GM19438 (cell line): Measurements from ENCODE around the gene MAGED1.
"Not testable (repeated sequence)": the region's sequence is repeated elsewhere in the genome, so short reads cannot be mapped to it uniquely, and the experiment has no call there.

Experiments
- ATAC-seq: cut with Tn5 transposase; IDR thresholded peaks from one replicate; pipeline ENCODE4 v1.9.1; 2021; ENCODE audit warnings: low read depth; ENCODE audit not compliant: unreplicated experiment

The MAGED1 gene

GRCh38 chrX:51894697-51895336 lies 1.4 kb downstream of the MAGED1 start:
- peak; percentile 53 for ATAC-seq

DNA sequence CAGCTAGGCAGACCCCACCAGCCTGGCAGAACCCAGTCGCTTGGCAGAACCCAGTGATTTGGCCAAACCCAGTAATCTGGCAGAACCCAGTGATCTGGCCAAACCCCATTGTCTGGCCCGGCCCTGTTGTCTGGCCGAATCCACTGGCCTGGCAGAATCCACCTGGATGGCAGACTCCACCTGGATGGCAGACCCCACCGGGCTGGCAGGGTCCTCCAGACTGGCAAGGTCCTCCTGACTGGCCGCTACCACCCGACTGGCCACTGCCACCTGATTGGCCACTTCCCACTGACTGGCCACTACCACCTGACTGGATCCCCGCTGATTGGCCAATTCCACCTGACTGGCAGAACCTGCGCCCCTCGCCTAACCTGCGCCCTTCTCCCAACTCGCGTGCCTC lies 3.2 kb downstream of the MAGED1 start:
- ATAC-seq, result no peak

DNA sequence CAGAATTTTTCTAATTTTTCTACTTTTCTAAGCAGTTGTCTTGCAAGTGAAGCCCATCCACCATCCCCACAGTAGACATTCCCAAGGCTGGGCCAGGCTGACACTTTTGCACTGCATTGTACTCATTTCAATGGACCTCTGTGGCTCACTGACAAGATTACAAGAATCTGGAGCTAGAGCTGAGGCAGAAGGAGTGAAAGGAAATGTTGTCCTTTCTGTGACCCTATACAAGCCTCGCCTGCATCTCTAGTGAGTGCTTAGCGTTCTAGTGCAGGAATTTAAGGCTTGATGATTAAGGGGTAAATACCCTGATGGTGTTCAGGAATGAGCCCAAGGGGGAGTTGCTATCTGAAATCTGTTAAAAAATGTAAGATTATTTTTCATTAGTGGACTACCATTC lies 6.3 kb downstream of the MAGED1 start:
- no peak for ATAC-seq

GRCh38 chrX:51902510-51903050 lies 9.2 kb downstream of the MAGED1 start:
- no peak for ATAC-seq

DNA sequence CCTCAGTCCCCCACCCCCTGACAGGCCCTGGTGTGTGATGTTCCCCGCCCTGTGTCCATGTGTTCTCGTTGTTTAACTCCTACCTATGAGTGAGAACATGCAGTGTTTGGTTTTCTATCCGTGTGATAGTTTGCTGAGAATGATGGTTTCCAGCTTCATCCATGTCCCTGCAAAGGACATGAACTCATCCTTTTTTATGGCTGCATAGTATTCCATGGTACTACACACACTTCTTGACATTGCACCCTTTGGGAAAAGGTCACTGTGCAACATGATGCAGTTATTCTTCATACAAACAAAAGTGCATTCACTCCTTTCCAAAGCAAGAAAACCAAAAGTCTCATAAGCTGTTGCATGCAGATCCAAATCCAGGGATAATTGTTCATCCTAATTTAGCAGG lies 11.7 kb downstream of the MAGED1 start:
- not testable (repeated sequence) for ATAC-seq

- no peak for ATAC-seq
Observed at GRCh38 chrX:51905711-51906110, 12.3 kb downstream of the MAGED1 start.

DNA sequence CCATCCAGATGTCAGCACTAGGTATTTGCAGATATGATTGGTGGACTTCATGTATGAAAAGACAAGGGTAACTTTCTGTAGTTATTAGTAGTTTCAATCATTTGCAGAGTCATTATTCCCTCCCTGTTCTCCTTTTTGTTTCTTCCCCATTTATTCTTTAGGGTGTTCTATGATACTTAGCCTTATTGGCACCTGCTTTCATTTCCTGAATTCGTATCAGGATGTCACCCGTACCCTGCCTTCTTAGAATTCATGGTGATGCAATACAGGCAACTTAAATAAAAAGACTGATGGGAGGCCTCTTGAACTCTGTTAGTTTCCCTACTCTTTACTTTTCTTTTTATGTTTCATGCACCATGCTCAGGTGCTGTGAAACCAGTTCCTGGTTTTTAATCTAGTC lies 24.2 kb downstream of the MAGED1 start:
- ATAC-seq, result no peak

DNA sequence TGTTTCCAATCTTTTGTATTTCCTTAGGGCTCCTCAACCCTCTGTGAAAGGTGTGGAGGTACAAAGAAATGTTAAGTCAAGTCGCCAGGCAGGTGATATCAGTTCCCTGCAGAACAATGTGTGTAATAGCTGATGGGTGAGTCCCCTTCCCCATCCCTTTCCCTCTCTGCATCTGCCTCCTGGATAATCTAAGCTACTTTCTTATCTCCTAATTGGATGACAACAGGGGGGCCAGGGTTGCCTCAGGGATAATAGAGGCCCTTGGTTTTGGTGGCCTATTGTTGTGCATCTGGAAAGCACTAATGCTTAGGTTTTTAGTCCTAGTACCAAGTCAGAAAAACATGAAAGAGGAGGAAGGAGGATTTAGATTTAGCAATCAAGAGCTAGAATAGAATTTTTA lies 29.1 kb downstream of the MAGED1 start:
- ATAC-seq, result no peak

- no peak for ATAC-seq
Observed at GRCh38 chrX:51931566-51932150, 38.2 kb downstream of the MAGED1 start.
